ENCODE measurements around the gene GRWD1. TPM values are rescaled to one million over a fixed set of nuclear protein-coding genes. Genes with fewer than 3 reads are reported as not detected.
A peak's percentile ranks its signal among the peaks of the same experiment; 100 is the strongest.

The GRWD1 gene
- total RNA-seq, 8 experiments from 2014 or later: 10.6 to 46.5 (median 21.8) TPM

DNA sequence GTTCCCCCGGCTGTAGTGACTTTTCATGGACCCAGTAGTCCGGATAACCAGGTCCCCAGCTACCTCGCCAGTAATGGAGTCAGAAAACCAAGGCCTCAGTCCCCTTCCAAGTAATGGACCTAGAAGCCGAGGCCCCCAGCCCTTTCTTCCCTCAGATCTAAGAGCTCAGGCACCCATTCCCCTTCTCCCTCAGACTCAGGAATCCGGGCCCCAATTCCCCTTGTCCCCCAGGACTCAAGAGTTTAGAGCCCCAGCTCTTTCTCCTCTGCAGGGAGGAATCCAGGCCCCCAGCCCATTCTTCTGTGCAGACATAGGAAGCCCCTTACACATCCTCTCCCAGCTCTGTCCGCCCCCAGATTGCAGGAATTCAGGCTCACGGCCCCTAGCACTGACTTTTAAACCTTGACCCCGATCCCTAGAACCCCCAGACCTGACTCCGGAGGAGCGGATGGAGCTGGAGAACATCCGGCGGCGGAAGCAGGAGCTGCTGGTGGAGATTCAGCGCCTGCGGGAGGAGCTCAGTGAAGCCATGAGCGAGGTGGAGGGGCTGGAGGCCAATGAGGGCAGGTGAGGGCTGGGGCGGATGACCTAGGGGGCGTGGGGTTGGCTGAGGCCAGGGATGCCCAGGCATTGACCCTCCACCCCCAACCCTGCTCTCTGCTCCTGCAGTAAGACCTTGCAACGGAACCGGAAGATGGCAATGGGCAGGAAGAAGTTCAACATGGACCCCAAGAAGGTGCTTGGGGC is 24.3 kb downstream of the GRWD1 start:
- Histone ChIP-seq H3K27ac (peak overlapping the region; percentile 98 to 99), H3K4me1 (replicated peaks in 1 of 2) (peaks cover 11 to 12% of the 10 kb centered on the region in 2 donors), H3K4me3 (peak overlapping the region; percentile 86 to 99 (median 97))
- in situ Hi-C loops (cut with MboI; ENCODE audit: low pct_unique_long_range_greater_than_20kb in 2 of 9, low sequenced_read_pairs in 9 of 9, unreplicated experiment in 9 of 9): no loop called here
- 0 to 73% (median 13%) methylated on average over 1 to 4 of the region's 20 CpGs; no CpG with 5 or more reads in 5 of the 10 experiments for WGBS, 10 experiments
- no peak for ATAC-seq (replicated peaks in 6 of 8)

DNA sequence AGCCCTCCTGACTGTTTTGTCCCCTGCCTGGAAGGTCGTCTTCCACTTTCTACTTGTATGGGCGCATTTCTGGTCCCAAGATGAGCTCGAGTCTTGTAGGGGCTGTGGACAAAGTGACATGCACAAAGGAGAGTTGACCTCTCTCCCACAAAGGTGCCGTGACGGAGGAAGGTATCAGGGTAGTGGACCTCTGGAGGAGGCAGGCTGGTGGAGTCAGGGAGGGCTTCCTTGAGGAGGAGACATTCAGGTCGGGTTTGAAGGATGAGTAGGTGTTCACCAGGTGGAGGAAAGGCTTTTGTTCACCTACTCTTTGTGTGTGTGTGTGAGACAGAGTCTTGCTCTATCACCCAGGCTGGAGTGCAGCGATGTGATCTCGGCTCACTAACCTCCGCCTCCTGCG is 25.1 kb downstream of the GRWD1 start:
- ATAC-seq (replicated peaks in 6 of 8): no peak
- Histone ChIP-seq H3K4me1 (replicated peaks in 1 of 2) (peaks cover 11 to 12% of the 10 kb centered on the region in 2 donors), H3K27ac (no peak overlapping the region), H3K4me3 (no peak overlapping the region)
- in situ Hi-C loops (cut with MboI; ENCODE audit: low pct_unique_long_range_greater_than_20kb in 2 of 9, low sequenced_read_pairs in 9 of 9, unreplicated experiment in 9 of 9): no loop called here
- WGBS, 10 experiments: 60 to 100% (median 81%) methylated on average over 1 to 6 of the region's 10 CpGs; no CpG with 5 or more reads in 3 of the 10 experiments

DNA sequence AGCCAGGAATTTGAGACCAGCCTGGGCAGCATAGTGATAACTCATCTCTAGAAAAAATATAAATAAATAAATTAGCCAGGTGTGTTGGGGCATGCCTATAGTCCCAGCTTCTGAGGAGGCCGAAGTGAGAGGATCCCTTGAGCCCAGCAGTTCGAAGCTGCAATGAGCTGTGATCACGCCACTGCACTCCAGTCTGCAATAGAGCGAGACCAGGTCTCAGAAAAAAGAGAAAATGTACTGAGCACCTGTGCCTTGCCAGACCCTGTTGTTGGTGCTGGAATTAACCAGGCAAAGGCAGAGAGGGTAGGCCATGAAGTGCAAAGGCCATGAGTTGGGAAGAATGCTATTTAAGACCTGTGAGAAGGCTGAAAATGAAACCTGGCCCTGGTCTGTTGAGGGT is 26.1 kb downstream of the GRWD1 start:
- Histone ChIP-seq H3K4me1 (replicated peaks in 1 of 2) (peaks cover 11 to 12% of the 10 kb centered on the region in 2 donors), H3K4me3 (no peak overlapping the region), H3K27ac (no peak overlapping the region)
- in situ Hi-C loops (cut with MboI; ENCODE audit: low pct_unique_long_range_greater_than_20kb in 2 of 9, low sequenced_read_pairs in 9 of 9, unreplicated experiment in 9 of 9): no loop called here
- ATAC-seq (replicated peaks in 6 of 8): no peak
- 89 to 100% (median 92%) methylated on average over 1 to 4 of the region's 4 CpGs; no CpG with 5 or more reads in 3 of the 10 experiments for WGBS, 10 experiments

DNA sequence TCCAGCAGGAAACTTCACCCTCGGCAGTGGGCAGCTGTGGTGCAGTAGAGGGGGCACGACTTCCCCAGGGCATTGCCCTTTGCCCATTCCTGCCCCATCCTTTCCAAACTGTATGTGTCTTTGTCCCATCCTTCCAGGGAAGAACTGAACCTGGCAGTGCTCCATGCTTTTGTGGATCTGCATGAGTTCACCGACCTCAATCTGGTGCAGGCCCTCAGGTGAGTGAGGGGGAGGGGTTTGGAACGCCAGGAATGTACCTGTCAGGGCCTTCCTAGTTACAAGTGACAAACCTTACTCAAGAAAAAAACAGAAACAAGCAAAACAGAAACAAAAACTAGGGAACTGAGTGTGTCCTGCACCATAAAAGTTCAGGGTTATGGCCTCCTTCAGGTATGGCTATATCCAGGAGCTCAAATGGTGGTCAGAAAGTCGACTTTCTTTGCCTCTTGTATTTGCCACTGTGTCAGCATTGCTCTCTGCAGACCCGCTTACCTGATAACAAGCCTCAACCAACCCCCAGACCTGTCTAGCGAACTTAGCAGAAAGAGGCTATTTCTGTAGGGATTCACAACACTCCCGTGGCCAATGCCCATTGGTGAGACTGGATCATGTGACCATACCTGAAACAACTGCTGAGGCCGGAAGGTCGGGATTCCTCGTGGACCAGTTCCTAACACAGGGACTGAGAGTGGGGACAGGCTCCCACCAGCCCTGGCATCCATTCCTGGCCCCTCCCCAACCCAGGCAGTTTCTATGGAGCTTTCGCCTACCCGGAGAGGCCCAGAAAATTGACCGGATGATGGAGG is 27.6 kb downstream of the GRWD1 start:
- no peak overlapping the region for H3K4me3 ChIP-seq
- in situ Hi-C loops (cut with MboI; ENCODE audit: low pct_unique_long_range_greater_than_20kb in 2 of 9, low sequenced_read_pairs in 9 of 9, unreplicated experiment in 9 of 9): no loop called here
- 69 to 100% (median 89%) methylated on average over 1 to 9 of the region's 14 CpGs for WGBS, 10 experiments
- peaks cover 6 to 10% of the 10 kb centered on the region in 2 donors for H3K4me1 ChIP-seq (replicated peaks in 1 of 2)
- no peak overlapping the region for H3K27ac ChIP-seq
- no peak for ATAC-seq (replicated peaks in 6 of 8)

DNA sequence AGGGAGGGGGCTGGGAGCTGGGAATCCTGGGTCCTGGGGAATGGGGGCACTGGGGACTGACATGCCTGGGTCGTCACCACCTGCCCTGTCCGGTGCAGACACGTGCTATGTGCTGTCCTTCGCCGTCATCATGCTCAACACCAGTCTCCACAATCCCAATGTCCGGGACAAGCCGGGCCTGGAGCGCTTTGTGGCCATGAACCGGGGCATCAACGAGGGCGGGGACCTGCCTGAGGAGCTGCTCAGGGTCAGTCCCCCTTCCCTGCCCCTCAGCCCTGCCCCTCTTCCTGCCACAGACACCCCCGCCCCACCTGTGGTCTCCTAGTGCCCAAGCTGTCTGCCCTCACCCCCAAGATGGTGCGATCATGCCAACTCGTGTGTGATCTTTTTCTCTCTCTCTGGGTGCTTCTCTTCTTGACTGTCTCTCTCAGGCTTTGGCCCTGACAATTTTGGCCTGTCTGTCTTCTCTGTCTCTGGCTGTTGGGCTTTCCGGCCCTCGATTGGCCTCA is 28.4 kb downstream of the GRWD1 start:
- in situ Hi-C loops (cut with MboI; ENCODE audit: low pct_unique_long_range_greater_than_20kb in 2 of 9, low sequenced_read_pairs in 9 of 9, unreplicated experiment in 9 of 9): no loop called here
- no peak overlapping the region for H3K27ac ChIP-seq
- ATAC-seq (replicated peaks in 6 of 8): no peak
- no peak overlapping the region for H3K4me3 ChIP-seq
- peaks cover 5 to 10% of the 10 kb centered on the region in 2 donors for H3K4me1 ChIP-seq (replicated peaks in 1 of 2)
- 81% methylated on average over 4 of the region's 16 CpGs; no CpG with 5 or more reads in 9 of the 10 experiments for WGBS, 10 experiments

DNA sequence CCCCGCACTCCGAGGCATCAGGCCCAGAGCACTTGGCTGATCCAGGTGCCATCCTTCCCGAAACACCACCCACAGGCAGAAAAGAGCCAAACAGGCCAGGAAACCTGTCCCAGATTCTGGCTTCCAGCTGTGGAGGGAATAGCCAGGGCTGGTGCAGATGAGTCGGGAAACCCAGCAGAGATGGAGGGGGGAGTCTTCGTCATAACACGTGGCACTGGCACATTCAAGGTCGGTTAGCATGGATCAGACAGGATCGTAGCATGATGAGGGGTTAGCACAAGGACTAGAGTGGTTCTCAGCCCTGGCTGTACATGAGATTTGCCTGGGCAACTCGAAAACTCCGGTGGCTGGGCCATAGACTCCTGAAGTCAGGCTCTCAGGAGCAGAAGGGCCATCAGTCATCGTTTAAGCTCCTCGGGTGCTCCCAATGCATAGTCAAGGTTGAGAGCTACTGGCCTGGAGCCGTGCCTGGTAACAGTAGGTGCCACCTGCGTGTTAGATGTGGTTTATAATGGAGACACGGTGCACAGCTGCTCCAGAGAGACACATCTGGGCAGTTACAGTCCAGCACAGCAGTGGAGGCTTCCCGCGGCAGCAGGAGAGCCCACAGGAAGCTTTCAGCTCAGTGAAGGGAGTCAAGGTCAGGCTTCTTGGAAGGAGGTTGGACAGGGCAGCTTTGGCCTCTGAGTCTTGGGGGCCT is 29.7 kb downstream of the GRWD1 start:
- no peak for ATAC-seq (replicated peaks in 6 of 8)
- in situ Hi-C loops (cut with MboI; ENCODE audit: low pct_unique_long_range_greater_than_20kb in 2 of 9, low sequenced_read_pairs in 9 of 9, unreplicated experiment in 9 of 9): loop anchor here in 2 of 9 experiments (25.0 kb wide), 1 partner anchor 112 kb away; no protein-coding TSS in a partner anchor
- Histone ChIP-seq H3K27ac (no peak overlapping the region), H3K4me3 (no peak overlapping the region), H3K4me1 (replicated peaks in 1 of 2) (peaks cover 5 to 6% of the 10 kb centered on the region in 2 donors)
- 70 to 100% (median 90%) methylated on average over 1 to 8 of the region's 17 CpGs; no CpG with 5 or more reads in 1 of the 10 experiments for WGBS, 10 experiments

DNA sequence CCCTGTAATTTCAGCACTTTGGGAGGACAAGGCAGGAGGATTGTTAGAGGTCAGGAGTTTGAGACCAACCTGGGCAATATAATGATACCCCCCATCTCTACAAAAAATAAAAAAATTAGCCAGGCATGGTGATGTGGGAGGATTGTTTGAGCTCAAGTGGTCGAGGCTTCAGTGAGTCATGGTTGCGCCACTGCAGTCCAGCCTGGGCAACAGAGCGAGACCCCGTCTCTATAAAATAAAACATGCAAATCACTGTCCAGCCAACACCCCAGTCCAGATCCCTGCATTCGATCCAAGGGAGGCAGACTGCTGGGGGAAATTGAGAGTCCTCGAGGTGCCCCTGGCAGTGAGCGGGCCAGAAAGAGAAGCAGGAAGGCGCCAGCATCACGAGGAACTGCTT is 30.4 kb downstream of the GRWD1 start:
- in situ Hi-C loops (cut with MboI; ENCODE audit: low pct_unique_long_range_greater_than_20kb in 2 of 9, low sequenced_read_pairs in 9 of 9, unreplicated experiment in 9 of 9): loop anchor here in 2 of 9 experiments (25.0 kb wide), 1 partner anchor 111 kb away; no protein-coding TSS in a partner anchor

DNA sequence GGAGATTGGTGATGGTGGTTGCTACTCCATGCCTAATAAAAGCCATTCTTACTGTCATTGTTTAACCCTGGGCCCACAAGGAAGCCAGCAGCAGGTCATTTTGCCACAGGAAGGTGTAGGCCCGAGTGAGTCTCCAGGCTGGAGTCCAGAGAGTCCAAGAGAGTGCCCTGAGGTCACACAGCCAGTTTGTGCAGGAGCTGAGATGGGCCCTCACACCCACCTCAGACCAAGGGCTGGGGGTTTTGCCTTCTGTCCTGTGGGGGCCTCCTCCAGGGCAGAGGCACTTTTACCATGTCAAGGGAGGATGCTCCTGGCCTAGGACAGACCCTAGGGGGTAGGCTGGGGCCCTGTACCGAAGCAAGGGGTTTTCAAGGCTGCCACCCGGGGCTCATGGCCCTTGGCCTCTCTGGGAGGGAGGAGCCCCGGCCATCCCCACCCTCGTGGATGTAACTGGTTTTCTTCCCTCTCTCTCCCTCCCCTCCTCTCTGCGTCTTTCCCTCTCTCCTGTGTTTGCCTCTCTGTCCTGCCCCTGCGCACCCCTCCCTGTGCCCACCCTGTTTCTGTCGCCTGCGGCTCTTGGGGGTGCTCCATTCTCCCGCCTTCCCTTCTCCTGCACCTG is 31.4 kb downstream of the GRWD1 start:
- 60% methylated on average over 1 of the region's 10 CpGs; no CpG with 5 or more reads in 9 of the 10 experiments for WGBS, 10 experiments
- Histone ChIP-seq H3K4me3 (no peak overlapping the region), H3K4me1 (replicated peaks in 1 of 2) (peaks cover 9 to 13% of the 10 kb centered on the region in 2 donors), H3K27ac (no peak overlapping the region)
- no peak for ATAC-seq (replicated peaks in 6 of 8)
- in situ Hi-C loops (cut with MboI; ENCODE audit: low pct_unique_long_range_greater_than_20kb in 2 of 9, low sequenced_read_pairs in 9 of 9, unreplicated experiment in 9 of 9): loop anchor here in 2 of 9 experiments (25.0 kb wide), 1 partner anchor 110 kb away; no protein-coding TSS in a partner anchor

More for the DNA sequence above, 30.4 kb downstream of the GRWD1 start:
- no peak for ATAC-seq (replicated peaks in 6 of 8)
- no peak overlapping the region for H3K4me3 ChIP-seq
- H3K27ac ChIP-seq: no peak overlapping the region
- peaks cover 9 to 10% of the 10 kb centered on the region in 2 donors for H3K4me1 ChIP-seq (replicated peaks in 1 of 2)
- 83 to 100% (median 100%) methylated on average over 2 to 3 of the region's 9 CpGs; no CpG with 5 or more reads in 6 of the 10 experiments for WGBS, 10 experiments

DNA sequence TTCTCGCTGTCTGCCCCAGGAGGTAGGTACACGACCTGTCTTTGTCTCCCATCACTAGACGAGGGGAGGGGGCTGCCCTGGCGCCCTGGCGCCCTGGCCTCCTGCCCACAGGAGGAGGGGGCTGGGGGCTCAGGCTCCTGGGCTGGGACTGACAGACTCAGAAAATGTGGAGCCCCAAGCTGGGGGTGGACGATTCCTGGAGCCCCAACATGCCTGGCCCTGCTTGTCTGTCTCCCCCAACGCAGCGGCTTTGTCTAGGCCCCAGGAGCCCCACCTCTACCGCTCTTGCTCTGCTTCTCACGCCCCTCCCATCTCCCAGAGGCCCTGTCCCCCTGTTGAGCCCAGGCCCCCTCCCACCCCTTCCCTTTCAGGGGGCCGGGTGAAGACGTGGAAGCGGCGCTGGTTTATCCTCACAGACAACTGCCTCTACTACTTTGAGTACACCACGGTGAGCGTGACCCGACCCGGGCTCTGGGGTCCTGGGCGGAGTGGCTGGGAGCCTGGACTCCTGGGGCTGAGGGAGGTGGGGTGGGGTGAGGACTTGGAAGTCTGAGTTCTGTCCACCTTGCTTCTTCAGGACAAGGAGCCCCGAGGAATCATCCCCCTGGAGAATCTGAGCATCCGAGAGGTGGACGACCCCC is 32.0 kb downstream of the GRWD1 start:
- in situ Hi-C loops (cut with MboI; ENCODE audit: low pct_unique_long_range_greater_than_20kb in 2 of 9, low sequenced_read_pairs in 9 of 9, unreplicated experiment in 9 of 9): loop anchor here in 2 of 9 experiments (25.0 kb wide), 1 partner anchor 109 kb away; no protein-coding TSS in a partner anchor
- ATAC-seq (replicated peaks in 6 of 8): peak in 3 of 8 experiments; percentile 2 to 19 (median 12)
- Histone ChIP-seq H3K4me1 (replicated peaks in 1 of 2) (peaks cover 9 to 15% of the 10 kb centered on the region in 2 donors), H3K4me3 (no peak overlapping the region), H3K27ac (peak overlapping the region in 1 of 2 donors; percentile 10)
- WGBS, 10 experiments: 60 to 100% (median 100%) methylated on average over 1 to 2 of the region's 22 CpGs; no CpG with 5 or more reads in 5 of the 10 experiments

DNA sequence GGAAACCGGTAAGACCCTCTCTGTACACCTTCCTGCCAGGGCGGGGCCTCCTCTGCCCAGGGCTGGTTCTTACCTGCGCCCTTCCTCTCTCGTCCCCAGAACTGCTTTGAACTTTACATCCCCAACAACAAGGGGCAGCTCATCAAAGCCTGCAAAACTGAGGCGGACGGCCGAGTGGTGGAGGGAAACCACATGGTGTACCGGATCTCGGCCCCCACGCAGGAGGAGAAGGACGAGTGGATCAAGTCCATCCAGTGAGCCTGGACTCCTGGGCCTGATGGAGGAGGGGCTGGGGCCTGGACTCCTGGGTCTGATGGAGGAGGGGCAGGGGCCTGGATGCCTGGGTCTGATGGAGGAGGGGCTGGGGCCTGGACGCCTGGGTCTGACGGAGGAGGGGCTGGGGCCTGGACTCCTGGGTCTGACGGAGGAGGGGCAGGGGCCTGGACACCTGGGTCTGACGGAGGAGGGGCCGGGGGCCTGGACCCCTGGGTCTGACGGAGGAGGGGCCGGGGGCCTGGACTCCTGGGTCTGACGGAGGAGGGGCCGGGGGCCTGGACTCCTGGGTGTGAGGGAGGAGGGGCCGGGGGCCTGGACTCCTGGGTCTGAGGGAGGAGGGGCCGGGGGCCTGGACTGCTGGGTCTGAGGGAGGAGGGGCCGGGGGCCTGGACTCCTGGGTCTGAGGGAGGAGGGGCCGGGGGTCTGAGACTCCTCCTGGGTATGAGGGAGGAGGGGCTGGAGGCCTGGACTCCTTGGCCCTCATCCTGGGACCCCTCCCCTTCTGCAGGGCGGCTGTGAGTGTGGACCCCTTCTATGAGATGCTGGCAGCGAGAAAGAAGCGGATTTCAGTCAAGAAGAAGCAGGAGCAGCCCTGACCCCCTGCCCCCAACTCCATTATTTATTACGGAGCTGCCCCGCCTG is 32.8 kb downstream of the GRWD1 start:
- no peak for ATAC-seq (replicated peaks in 6 of 8)
- Histone ChIP-seq H3K4me1 (replicated peaks in 1 of 2) (peaks cover 9 to 17% of the 10 kb centered on the region in 2 donors), H3K4me3 (no peak overlapping the region), H3K27ac (peak overlapping the region in 1 of 2 donors; percentile 10)
- 50 to 100% (median 94%) methylated on average over 2 to 5 of the region's 29 CpGs; no CpG with 5 or more reads in 5 of the 10 experiments for WGBS, 10 experiments
- in situ Hi-C loops (cut with MboI; ENCODE audit: low pct_unique_long_range_greater_than_20kb in 2 of 9, low sequenced_read_pairs in 9 of 9, unreplicated experiment in 9 of 9): loop anchor here in 2 of 9 experiments (25.0 kb wide), 1 partner anchor 109 kb away; no protein-coding TSS in a partner anchor

DNA sequence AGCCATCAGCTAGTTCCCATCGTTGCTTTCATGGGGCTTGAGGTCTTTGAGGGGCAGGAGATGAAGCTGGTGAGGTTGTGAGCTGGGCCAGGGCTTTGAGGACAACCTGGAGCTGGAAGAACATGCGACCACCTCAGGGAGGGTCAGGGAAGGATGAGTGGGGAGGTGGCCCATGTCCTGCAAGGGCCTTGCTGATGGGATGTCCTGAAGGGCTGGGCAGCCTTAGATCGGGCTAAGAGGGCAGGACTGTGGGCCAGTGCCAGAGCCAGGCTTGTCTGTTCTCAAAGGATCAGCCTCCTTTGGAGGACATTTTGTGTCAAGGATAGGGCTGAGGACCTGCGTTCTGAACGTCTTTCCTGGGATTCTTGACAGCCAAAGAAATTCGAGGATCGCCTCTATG is 33.9 kb downstream of the GRWD1 start:
- in situ Hi-C loops (cut with MboI; ENCODE audit: low pct_unique_long_range_greater_than_20kb in 2 of 9, low sequenced_read_pairs in 9 of 9, unreplicated experiment in 9 of 9): loop anchor here in 2 of 9 experiments (25.0 kb wide), 1 partner anchor 108 kb away; no protein-coding TSS in a partner anchor
- peak in 4 of 8 experiments; percentile 3 to 7 (median 5) for ATAC-seq (replicated peaks in 6 of 8)
- Histone ChIP-seq H3K27ac (no peak overlapping the region), H3K4me3 (no peak overlapping the region), H3K4me1 (replicated peaks in 1 of 2) (peaks cover 9 to 17% of the 10 kb centered on the region in 2 donors)
- 60 to 100% (median 90%) methylated on average over 1 to 4 of the region's 7 CpGs; no CpG with 5 or more reads in 1 of the 10 experiments for WGBS, 10 experiments

Data from motor neuron (in vitro differentiated cells).